Fibroblast of lung (primary cell): ENCODE results near the gene CTRL. TPM values are rescaled to one million over a fixed set of nuclear protein-coding genes. Genes with fewer than 3 reads are reported as not detected.

Experiments used
- DNase-seq, 2 donors: peaks; one replicate each; pipeline versions ENCODE4 v3.0.0 to v3.0.0-alpha.2; 2010; ENCODE audit warnings: low read depth in 2 of 2
- H2AFZ ChIP-seq: 2 replicates; pipeline ENCODE4 v1.5.1; 2012; ENCODE audit warnings: low read length, control low read depth, inconsistent platforms
- H3K27ac ChIP-seq: 2 replicates; pipeline ENCODE4 v1.5.1; 2011; ENCODE audit warnings: low read length, control low read depth; ENCODE audit not compliant: insufficient read depth
- H3K27me3 ChIP-seq: 2 replicates; pipeline ENCODE4 v1.5.1; 2011; ENCODE audit warnings: mild to moderate bottlenecking, low read length; ENCODE audit not compliant: control insufficient read depth, insufficient read depth
- H3K36me3 ChIP-seq: 2 replicates; pipeline ENCODE4 v1.5.1; 2011; ENCODE audit warnings: low read length; ENCODE audit not compliant: control insufficient read depth, insufficient read depth
- H3K4me1 ChIP-seq: 2 replicates; pipeline ENCODE4 v1.5.1; 2011; ENCODE audit warnings: low read length; ENCODE audit not compliant: control insufficient read depth, insufficient read depth; ENCODE audit errors: extremely low read depth
- H3K4me2 ChIP-seq: 2 replicates; pipeline ENCODE4 v1.5.1; 2011; ENCODE audit warnings: low read length, control low read depth; ENCODE audit not compliant: insufficient read depth; ENCODE audit errors: extremely low read depth
- H3K4me3 ChIP-seq, 4 experiments: fragments of 200-600 bp in 1 of 4; sonication (generic) in 1 of 4; replicated peaks in 1 of 4; 2 replicates each; pipeline ENCODE4 v1.5.1; 2011 to 2016; ENCODE audit warnings: low read length in 4 of 4, low read depth in 3 of 4, mild to moderate bottlenecking in 3 of 4, control low read depth in 2 of 4, inconsistent platforms in 1 of 4, mixed read lengths in 1 of 4; ENCODE audit not compliant: insufficient read depth in 1 of 4; ENCODE audit errors: control extremely low read depth in 1 of 4
- H3K79me2 ChIP-seq: 2 replicates; pipeline ENCODE4 v1.5.1; 2012; ENCODE audit warnings: mild to moderate bottlenecking, low read length, inconsistent platforms; ENCODE audit not compliant: control insufficient read depth, insufficient read depth
- H3K9ac ChIP-seq: 2 replicates; pipeline ENCODE4 v1.5.1; 2011; ENCODE audit warnings: mild to moderate bottlenecking, low read length, control low read depth; ENCODE audit not compliant: insufficient read depth
- H3K9me3 ChIP-seq: 2 replicates; pipeline ENCODE4 v1.5.1; 2012; ENCODE audit warnings: low read depth, low read length; ENCODE audit not compliant: control insufficient read depth, insufficient read depth
- H4K20me1 ChIP-seq: 2 replicates; pipeline ENCODE4 v1.5.1; 2011; ENCODE audit warnings: low read length; ENCODE audit not compliant: control insufficient read depth, insufficient read depth; ENCODE audit errors: extremely low read depth
- CTCF ChIP-seq, 2 donors: IDR thresholded peaks in 1 of 2; conservative IDR thresholded peaks in 1 of 2; 1 replicate in 1 of 2; 2 replicates in 1 of 2; pipeline ENCODE4 v1.5.1; 2011 to 2012; ENCODE audit warnings: low read length in 2 of 2, control low read depth in 1 of 2, inconsistent platforms in 1 of 2, low read depth in 1 of 2, mild to moderate bottlenecking in 1 of 2
- EZH2 ChIP-seq: IDR thresholded peaks from 2 replicates; pipeline ENCODE4 v1.5.1; 2012; ENCODE audit warnings: low read length, control low read depth, mild to moderate bottlenecking; ENCODE audit errors: missing control alignments
- polyA plus RNA-seq, 2 donors: library from polyadenylated mRNA; depleted of rRNA in 1 of 2; stranded (reverse) in 1 of 2; unstranded in 1 of 2; fragments of >200 nt; gene quantifications; 2 replicates each; pipeline ENCODE4 v1.2.1, GENCODE V29; 2011 to 2012; ENCODE audit warnings: missing spikeins in 1 of 2
- total RNA-seq: library from RNA; depleted of rRNA; stranded (reverse); fragments of >200 nt; gene quantifications from 2 replicates; pipeline ENCODE4 v1.2.1, GENCODE V29; 2014

Gene CTRL
- total and polyA plus RNA-seq, 2 donors (not counting 1 experiment from before 2014, with no cell fraction given), result 0.14 to 0.33 TPM

- Histone ChIP-seq H3K27ac (no peak overlapping the region), H2AFZ (no peak overlapping the region), H3K4me2 (no peak overlapping the region), H3K4me3 (no peak overlapping the region), H3K9ac (no peak overlapping the region), H3K36me3 (peaks cover 46% of the 10 kb centered on the region), H3K79me2 (peaks cover 13% of the 10 kb centered on the region), H3K4me1 (peaks cover 13% of the 10 kb centered on the region), H3K9me3 (no peaks in the 10 kb centered on the region), H3K27me3 (no peaks in the 10 kb centered on the region), H4K20me1 (no peaks in the 10 kb centered on the region)
- no peak for TF ChIP-seq CTCF (conservative IDR thresholded peaks at IDR 0.05 in 1 of 2, IDR thresholded peaks at IDR 0.05 in 1 of 2; ENCODE audit: low read depth in 1 of 2, low read length in 2 of 2)
- TF ChIP-seq EZH2, result no peak
- no peak for DNase-seq
Measured at GRCh38 chr16:67954421-67955196, 22.9 kb upstream of the CTRL start.

- Histone ChIP-seq H3K9me3 (no peaks in the 10 kb centered on the region), H4K20me1 (no peaks in the 10 kb centered on the region), H3K4me1 (peaks cover 7% of the 10 kb centered on the region), H3K4me2 (no peak overlapping the region), H3K27ac (no peak overlapping the region), H3K36me3 (peaks cover 47% of the 10 kb centered on the region), H2AFZ (no peak overlapping the region), H3K79me2 (peaks cover 8% of the 10 kb centered on the region), H3K4me3 (no peak overlapping the region), H3K9ac (no peak overlapping the region), H3K27me3 (no peaks in the 10 kb centered on the region)
- DNase-seq, result no peak
- TF ChIP-seq EZH2 (no peak), CTCF (conservative IDR thresholded peaks at IDR 0.05 in 1 of 2, IDR thresholded peaks at IDR 0.05 in 1 of 2; ENCODE audit: low read depth in 1 of 2, low read length in 2 of 2) (no peak)
Measured at GRCh38 chr16:67953641-67954375, 22.1 kb upstream of the CTRL start.

- H3K27me3 ChIP-seq, result no peaks in the 10 kb centered on the region
- H3K9me3 ChIP-seq, result no peaks in the 10 kb centered on the region
- H3K36me3 ChIP-seq, result peaks cover 57% of the 10 kb centered on the region
- no peak overlapping the region for H3K4me3 ChIP-seq
- H3K4me1 ChIP-seq, result peaks cover 7% of the 10 kb centered on the region
- H2AFZ ChIP-seq, result no peak overlapping the region
- peak overlapping the region; percentile 57 for H3K27ac ChIP-seq
- no peak for TF ChIP-seq EZH2
- TF ChIP-seq CTCF (conservative IDR thresholded peaks at IDR 0.05 in 1 of 2, IDR thresholded peaks at IDR 0.05 in 1 of 2; ENCODE audit: low read depth in 1 of 2, low read length in 2 of 2), result no peak
- no peak overlapping the region for H3K4me2 ChIP-seq
- H3K9ac ChIP-seq, result no peak overlapping the region
- no peak for DNase-seq
- no peaks in the 10 kb centered on the region for H4K20me1 ChIP-seq
- peaks cover 2% of the 10 kb centered on the region for H3K79me2 ChIP-seq
Measured at GRCh38 chr16:67951485-67951884, 19.8 kb upstream of the CTRL start.
